Endothelial cell of umbilical vein (primary cell): ENCODE results near the gene ATP6V0D1. TPM values are rescaled to one million over a fixed set of nuclear protein-coding genes. Genes with fewer than 3 reads are reported as not detected.

Experiments used
- BruUV-seq: library from RNA; stranded (reverse); fragments of 400-500 nt; replicated peaks from 2 replicates; lab custom pipeline; 2021; lab: Mats Ljungman, UMichigan
- CTCF ChIA-PET: fragments of 300-600, 350-600 bp; sonication (Branson Sonifier 250); formaldehyde crosslinking; loops from one replicate; lab custom pipeline; 2021; ENCODE audit warnings: antibody characterized with exemption, inconsistent platforms; lab: Charles Lee
- POLR2A ChIA-PET: fragments of 300-600, 350-600 bp; sonication (Branson Sonifier 250); formaldehyde crosslinking; loops from one replicate; lab custom pipeline; 2021; ENCODE audit warnings: antibody characterized with exemption, inconsistent platforms; lab: Charles Lee
- DNase-seq: peaks from one replicate; pipeline ENCODE4 v3.0.0-alpha.2; 2011; ENCODE audit warnings: low read depth, low spot score
- FAIRE-seq: peaks from 2 replicates; lab custom pipeline; 2011; peaks lifted over from hg19 to GRCh38; lab: Jason Lieb, UNC
- H2AFZ ChIP-seq: 2 replicates; pipeline ENCODE4 v1.6.0; 2012; ENCODE audit warnings: low read depth, low read length, control low read depth, inconsistent platforms
- H3K27ac ChIP-seq: 2 replicates; pipeline ENCODE4 v1.5.1; 2011; ENCODE audit warnings: low read depth, mild to moderate bottlenecking, control low read depth, low read length, moderate library complexity; ENCODE audit not compliant: insufficient read depth
- H3K27me3 ChIP-seq, 2 experiments: 2 replicates each; pipeline versions ENCODE4 v1.6.0 to v1.6.1; 2011; ENCODE audit warnings: low read length in 2 of 2, mixed read lengths in 1 of 2; ENCODE audit not compliant: control insufficient read depth in 2 of 2, insufficient read depth in 2 of 2
- H3K36me3 ChIP-seq, 2 experiments: 2 replicates in 1 of 2; 3 replicates in 1 of 2; pipeline ENCODE4 v1.5.1; 2011; ENCODE audit warnings: low read length in 2 of 2, mild to moderate bottlenecking in 1 of 2, moderate library complexity in 1 of 2; ENCODE audit not compliant: control insufficient read depth in 2 of 2, insufficient read depth in 2 of 2; ENCODE audit errors: extremely low read depth in 1 of 2
- H3K4me1 ChIP-seq: 3 replicates; pipeline ENCODE4 v1.5.1; 2011; ENCODE audit warnings: mild to moderate bottlenecking, low read length; ENCODE audit not compliant: control insufficient read depth, insufficient read depth; ENCODE audit errors: extremely low read depth
- H3K4me2 ChIP-seq: 2 replicates; pipeline ENCODE4 v1.6.1; 2011; ENCODE audit warnings: low read length, control low read depth, mixed read lengths; ENCODE audit not compliant: insufficient read depth
- H3K4me3 ChIP-seq, 3 experiments: fragments of 200-600 bp in 1 of 3; sonication (generic), shearing (Covaris generic) in 1 of 3; replicated peaks in 1 of 3; 2 replicates each; pipeline ENCODE4 v1.5.1; 2011 to 2016; ENCODE audit warnings: control low read depth in 3 of 3, low read length in 3 of 3, mild to moderate bottlenecking in 2 of 3, inconsistent platforms in 1 of 3, low read depth in 1 of 3, moderate library complexity in 1 of 3; ENCODE audit not compliant: insufficient read depth in 1 of 3
- H3K79me2 ChIP-seq: 2 replicates; pipeline ENCODE4 v1.6.0; 2012; ENCODE audit warnings: low read length, inconsistent platforms; ENCODE audit not compliant: control insufficient read depth, insufficient read depth
- H3K9ac ChIP-seq: replicated peaks from 2 replicates; pipeline ENCODE3; 2011; ENCODE audit warnings: low read length, control low read depth; ENCODE audit not compliant: insufficient read depth; ENCODE audit errors: extremely low read depth
- H3K9me1 ChIP-seq: replicated peaks from 3 replicates; pipeline ENCODE4 v1.6.0; 2011; ENCODE audit warnings: mild to moderate bottlenecking, low read length; ENCODE audit not compliant: control insufficient read depth, insufficient read depth; ENCODE audit errors: extremely low read depth
- H3K9me3 ChIP-seq: replicated peaks from 2 replicates; pipeline ENCODE4 v1.5.1; 2012; ENCODE audit warnings: low read length, inconsistent platforms; ENCODE audit not compliant: control insufficient read depth, insufficient read depth
- H4K20me1 ChIP-seq: replicated peaks from 2 replicates; pipeline ENCODE3; 2011; ENCODE audit warnings: mild to moderate bottlenecking, low read length; ENCODE audit not compliant: control insufficient read depth, insufficient read depth; ENCODE audit errors: extremely low read depth
- CTCF ChIP-seq, 2 donors: IDR thresholded peaks; 1 replicate in 1 of 2; 2 replicates in 1 of 2; pipeline ENCODE4 v1.5.1; 2011; ENCODE audit warnings: low read length in 2 of 2, mild to moderate bottlenecking in 2 of 2, moderate library complexity in 2 of 2, control low read depth in 1 of 2, inconsistent platforms in 1 of 2, low read depth in 1 of 2; ENCODE audit not compliant: insufficient read depth in 1 of 2; ENCODE audit errors: extremely low read depth in 1 of 2
- EZH2 ChIP-seq: IDR thresholded peaks from 2 replicates; pipeline ENCODE4 v1.6.1; 2012; ENCODE audit warnings: borderline replicate concordance, low read depth, mild to moderate bottlenecking, moderate library complexity, low read length, inconsistent platforms; ENCODE audit not compliant: severe bottlenecking
- FOS ChIP-seq: IDR thresholded peaks from 2 replicates; pipeline ENCODE4 v1.6.1; 2011; ENCODE audit warnings: mild to moderate bottlenecking, low read length, moderate library complexity, borderline replicate concordance; ENCODE audit not compliant: insufficient read depth
- GATA2 ChIP-seq: IDR thresholded peaks from 2 replicates; pipeline ENCODE4 v1.7.0; 2011; ENCODE audit warnings: low read depth, mild to moderate bottlenecking, moderate library complexity, mixed read lengths, low read length; ENCODE audit not compliant: insufficient read length, insufficient read depth
- JUN ChIP-seq: IDR thresholded peaks from 2 replicates; pipeline ENCODE4 v1.6.1; 2011; ENCODE audit warnings: borderline replicate concordance, low read depth; ENCODE audit not compliant: insufficient read length, insufficient read depth
- MAX ChIP-seq: IDR thresholded peaks from 2 replicates; pipeline ENCODE4 v1.6.1; 2011; ENCODE audit not compliant: insufficient read depth, insufficient read length
- MYC ChIP-seq: IDR thresholded peaks from one replicate; pipeline ENCODE4 v1.6.1; 2011; ENCODE audit warnings: mild to moderate bottlenecking, low read depth, low read length
- POLR2A ChIP-seq: IDR thresholded peaks from 2 replicates; pipeline ENCODE4 v1.6.1; 2012; ENCODE audit warnings: low read depth, mild to moderate bottlenecking, control low read depth, low read length
- POLR2AphosphoS5 ChIP-seq: IDR thresholded peaks from 2 replicates; pipeline ENCODE4 v1.6.1; 2012; ENCODE audit warnings: low read depth, mild to moderate bottlenecking, control low read depth, low read length, moderate library complexity; ENCODE audit not compliant: insufficient read depth
- dilution Hi-C: fragments of 300-500 bp; cut with MboI; formaldehyde crosslinking; loops from one replicate; pipeline ENCODE4 v1.15.0; 2019; ENCODE audit warnings: low sequenced_read_pairs; ENCODE audit not compliant: extremely low pct_ligation_motif_present
- intact Hi-C: fragments of 100-400 bp; cut with micrococcal nuclease; formaldehyde crosslinking; loops from one replicate; pipeline ENCODE4 v1.10.0; 2022
- polyA plus RNA-seq, 4 experiments: library from polyadenylated mRNA; depleted of rRNA in 3 of 4; stranded (reverse) in 3 of 4; unstranded in 1 of 4; fragments of >200 nt; gene quantifications; 2 replicates each; pipeline versions ENCODE4 v1.2.1 to v1.2.3, GENCODE V29; 2011 to 2012; ENCODE audit warnings: missing spikeins in 1 of 4
- total RNA-seq: library from RNA; stranded (reverse); gene quantifications from 2 replicates; pipeline ENCODE4 v1.2.3, GENCODE V29; 2021

The ATP6V0D1 gene
- total and polyA plus RNA-seq, 2 donors (not counting 3 experiments of a cell fraction or from before 2014, with no cell fraction given), result 82.8 to 232 TPM

GRCh38 chr16:67490335-67491096 lies 9.6 kb upstream of the ATP6V0D1 start:
- no peak overlapping the region for H3K27ac ChIP-seq
- TF ChIP-seq JUN, result no peak
- TF ChIP-seq GATA2, result no peak
- no peak for TF ChIP-seq FOS
- TF ChIP-seq POLR2A, result no peak
- no peak for TF ChIP-seq MAX
- no peak for TF ChIP-seq EZH2
- TF ChIP-seq POLR2AphosphoS5, result no peak
- TF ChIP-seq MYC, result no peak
- no peak for TF ChIP-seq CTCF (IDR thresholded peaks at IDR 0.05; ENCODE audit: extremely low read depth in 1 of 2, insufficient read depth in 1 of 2, low read depth in 1 of 2, low read length in 2 of 2)
- H3K9me1 ChIP-seq, result no peaks in the 10 kb centered on the region
- no peak overlapping the region for H3K9ac ChIP-seq
- no peak overlapping the region for H3K4me3 ChIP-seq
- no peaks in the 10 kb centered on the region for H3K27me3 ChIP-seq
- H3K4me1 ChIP-seq, result peaks cover 13% of the 10 kb centered on the region
- no peaks in the 10 kb centered on the region for H3K36me3 ChIP-seq
- ChIA-PET CTCF (interaction anchor here (0.6 to 12.4 kb wide), 7 partner anchors 8 to 177 kb away, joined by 3 to 247 read pairs (median 7); partner anchors contain the start of genes AGRP and ATP6V0D1), POLR2A (interaction anchor here (0.6 kb wide), 1 partner anchor 47 kb away, joined by 3 read pairs; no protein-coding TSS in a partner anchor)
- H4K20me1 ChIP-seq, result no peaks in the 10 kb centered on the region
- dilution Hi-C loops (no loop called here), intact Hi-C loops (no loop called here)
- H3K9me3 ChIP-seq, result no peaks in the 10 kb centered on the region
- H3K4me2 ChIP-seq, result no peak overlapping the region
- BruUV-seq, result no TSS peak
- H3K79me2 ChIP-seq, result no peaks in the 10 kb centered on the region
- DNase-seq (no peak), FAIRE-seq (no peak)
- no peak overlapping the region for H2AFZ ChIP-seq
